Activated gamma-delta T cell treated with anti-CD3 and anti-CD28 coated beads, Interleukin-2, amount 50 U/mL, for 16 hours (primary cell): ENCODE results near the gene MEGF6.
"Not testable (repeated sequence)": the region's sequence is repeated elsewhere in the genome, so short reads cannot be mapped to it uniquely, and the experiment has no call there.

Experiments
- DNase-seq: peaks from one replicate; pipeline ENCODE4 v3.0.0-alpha.2; 2020; ENCODE audit warnings: low read depth

MEGF6 gene

GRCh38 chr1:3590951-3591865, 20.1 kb downstream of the MEGF6 start:
- no peak for DNase-seq

- DNase-seq = no peak
These were observed 21.1 kb downstream of the MEGF6 start for GRCh38 chr1:3590139-3590763.

- DNase-seq = no peak
These were observed 22.9 kb downstream of the MEGF6 start for GRCh38 chr1:3588395-3588794.

- no peak for DNase-seq
These were observed 24.1 kb downstream of the MEGF6 start for GRCh38 chr1:3586986-3587759.

- no peak for DNase-seq
These were observed 25.3 kb downstream of the MEGF6 start for GRCh38 chr1:3585940-3586568.

GRCh38 chr1:3585353-3585868, 25.9 kb downstream of the MEGF6 start:
- not testable (repeated sequence) for DNase-seq

GRCh38 chr1:3584915-3585314, 26.4 kb downstream of the MEGF6 start:
- DNase-seq = no peak

GRCh38 chr1:3583751-3584150, 27.6 kb downstream of the MEGF6 start:
- not testable (repeated sequence) for DNase-seq

GRCh38 chr1:3581296-3582036, 29.8 kb downstream of the MEGF6 start:
- DNase-seq = no peak

GRCh38 chr1:3580231-3580630, 31.1 kb downstream of the MEGF6 start:
- DNase-seq = no peak

GRCh38 chr1:3579626-3580025, 31.7 kb downstream of the MEGF6 start:
- DNase-seq = no peak

- DNase-seq = no peak
These were observed 32.4 kb downstream of the MEGF6 start for GRCh38 chr1:3578906-3579305.

GRCh38 chr1:3578433-3578805, 32.9 kb downstream of the MEGF6 start:
- no peak for DNase-seq

- DNase-seq = no peak
These were observed 33.4 kb downstream of the MEGF6 start for GRCh38 chr1:3577711-3578432.

- DNase-seq = no peak
These were observed 34.0 kb downstream of the MEGF6 start for GRCh38 chr1:3577300-3577699.

- no peak for DNase-seq
These were observed 35.3 kb downstream of the MEGF6 start for GRCh38 chr1:3575993-3576392.

GRCh38 chr1:3575515-3575914, 35.8 kb downstream of the MEGF6 start:
- DNase-seq = not testable (repeated sequence)

- no peak for DNase-seq
These were observed 37.8 kb downstream of the MEGF6 start for GRCh38 chr1:3573500-3573899.

- not testable (repeated sequence) for DNase-seq
These were observed 38.7 kb downstream of the MEGF6 start for GRCh38 chr1:3572638-3573037.

- DNase-seq = no peak
These were observed 40.0 kb downstream of the MEGF6 start for GRCh38 chr1:3571263-3571662.
